CD4-positive, alpha-beta T cell treated with Interferon alpha-2 for 1 hour (primary cell): ENCODE results near the gene H2AZ2.

Source experiments
- DNase-seq, 2 donors: peaks; one replicate each; pipeline ENCODE4 v3.0.0-alpha.2; 2020 to 2022

Gene H2AZ2

DNA sequence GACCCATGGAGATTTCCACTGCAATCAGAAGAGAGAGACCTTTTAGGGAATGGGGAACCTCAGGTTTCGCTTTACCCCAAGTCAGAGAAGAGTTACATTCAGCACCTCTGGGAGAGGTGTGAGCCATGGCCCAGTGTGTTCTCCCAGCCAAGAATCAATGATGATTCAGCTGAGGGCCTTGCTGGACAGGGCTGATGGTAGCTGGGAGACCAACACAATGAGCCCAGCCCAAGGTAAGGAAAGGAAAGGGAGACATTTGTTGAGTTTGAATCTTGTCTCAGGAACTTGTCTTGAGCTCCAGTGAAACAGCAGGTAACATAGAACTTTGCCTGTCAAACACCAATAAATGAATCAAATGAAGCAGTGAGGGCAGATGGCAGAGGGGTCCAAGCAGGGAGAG is 65.4 kb downstream of the H2AZ2 start:
- DNase-seq: no peak
